HepG2 (cell line): ENCODE data around the gene KAT6B. TPM values are rescaled to one million over a fixed set of nuclear protein-coding genes. Genes with fewer than 3 reads are reported as not detected.

ENCODE experiments used
- CENPX ChIP-seq: sonication (generic); formaldehyde crosslinking; IDR thresholded peaks from 2 replicates; pipeline ENCODE4 v1.9.0; 2021; ENCODE audit warnings: mild to moderate bottlenecking, missing genetic modification reagents, moderate library complexity
- MZF1 ChIP-seq: sonication (generic); formaldehyde crosslinking; IDR thresholded peaks from 2 replicates; pipeline ENCODE4 v1.8.1; 2023; ENCODE audit warnings: mild to moderate bottlenecking, missing genetic modification reagents, borderline replicate concordance
- NFE2L2 ChIP-seq: fragments of 150-350 bp; IDR thresholded peaks from 2 replicates; pipeline ENCODE4 v1.6.1; 2014; ENCODE audit warnings: low read length
- PAF1 ChIP-seq: IDR thresholded peaks from 2 replicates; pipeline ENCODE4 v1.6.1; 2016; ENCODE audit warnings: missing genetic modification reagents, missing compliant biosample characterization
- SKI ChIP-seq: fragments of 450-650 bp; IDR thresholded peaks from one replicate; pipeline ENCODE4 v1.6.1; 2018; ENCODE audit warnings: mild to moderate bottlenecking; ENCODE audit not compliant: partially characterized antibody
- SOX5 ChIP-seq: IDR thresholded peaks from 2 replicates; pipeline ENCODE4 v1.6.1; 2016; ENCODE audit warnings: borderline replicate concordance
- ZNF644 ChIP-seq: IDR thresholded peaks from 2 replicates; pipeline ENCODE4 v1.6.1; 2016; ENCODE audit warnings: low read depth
- polyA plus RNA-seq, 8 experiments: library from polyadenylated mRNA; depleted of rRNA in 3 of 8; stranded (reverse) in 7 of 8; unstranded in 1 of 8; fragments of >200 nt; fragmentation: Illumina TruSeq in 4 of 8; extraction: Trizol in 4 of 8; gene quantifications; 2 replicates each; pipeline versions ENCODE4 v1.2.1 to v1.2.3, GENCODE V29; 2011 to 2016; ENCODE audit warnings: low read depth in 4 of 8, missing spikeins in 1 of 8, mixed read lengths in 1 of 8; ENCODE audit not compliant: insufficient read depth in 1 of 8
- total RNA-seq, 5 experiments: library from RNA; depleted of rRNA; stranded (reverse); fragments of >200 nt; fragmentation: Illumina TruSeq; extraction: Trizol; gene quantifications; 2 replicates each; pipeline ENCODE4 v1.2.3, GENCODE V29; 2016; ENCODE audit warnings: low read depth in 1 of 5
- TF ChIP-seq, protein P1 (sequence below): sonication (generic); formaldehyde crosslinking; IDR thresholded peaks from 2 replicates; pipeline ENCODE4 v1.8.0; 2022; ENCODE audit warnings: mild to moderate bottlenecking, missing genetic modification reagents, moderate library complexity
- TF ChIP-seq, protein P2 (sequence below): IDR thresholded peaks from 2 replicates; pipeline ENCODE4 v1.4.0; 2020; ENCODE audit warnings: mild to moderate bottlenecking, missing genetic modification reagents
- TF ChIP-seq, protein P3 (sequence below), 2 experiments: sonication (generic) in 1 of 2; formaldehyde crosslinking in 1 of 2; IDR thresholded peaks; 2 replicates each; pipeline versions ENCODE4 v1.6.1 to v1.9.0; 2014 to 2022; ENCODE audit warnings: antibody characterized with exemption in 1 of 2, borderline replicate concordance in 1 of 2, inconsistent platforms in 1 of 2, low read depth in 1 of 2, missing genetic modification reagents in 1 of 2

Gene KAT6B
- total and polyA plus RNA-seq, 2 of the 13 experiments (the other 11 are each of a cell fraction or from before 2014, with no cell fraction given), result 3.0 to 9.5 TPM

DNA sequence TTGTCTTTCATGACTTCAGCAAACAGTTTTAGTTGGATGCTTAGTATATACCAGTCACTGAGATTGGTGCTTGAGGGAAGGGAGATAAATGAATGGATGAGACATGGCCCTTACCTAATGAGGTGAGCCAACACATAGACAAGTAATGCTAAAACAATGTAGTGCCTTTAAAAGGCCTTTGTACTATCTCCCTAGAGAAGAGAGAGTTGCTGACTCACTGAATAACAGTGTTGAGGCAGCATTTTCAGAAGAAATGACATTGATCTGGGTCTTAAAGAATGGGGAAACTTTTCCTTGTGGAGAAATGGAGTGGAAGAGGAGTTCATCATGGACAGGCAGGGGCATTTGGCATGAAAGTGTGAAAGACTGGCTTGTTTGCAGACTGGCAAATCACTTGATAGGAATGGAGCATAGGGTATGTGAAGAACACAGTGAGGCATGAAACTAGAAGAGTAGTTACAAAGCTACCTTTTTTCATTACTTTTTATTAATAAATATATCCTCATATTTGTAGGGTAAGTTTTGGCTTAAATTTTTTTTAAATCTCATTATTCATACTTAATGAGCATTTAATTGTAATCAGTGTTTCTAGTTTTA lies 91.2 kb downstream of the KAT6B start (continued):
- TF ChIP-seq, protein P1, sequence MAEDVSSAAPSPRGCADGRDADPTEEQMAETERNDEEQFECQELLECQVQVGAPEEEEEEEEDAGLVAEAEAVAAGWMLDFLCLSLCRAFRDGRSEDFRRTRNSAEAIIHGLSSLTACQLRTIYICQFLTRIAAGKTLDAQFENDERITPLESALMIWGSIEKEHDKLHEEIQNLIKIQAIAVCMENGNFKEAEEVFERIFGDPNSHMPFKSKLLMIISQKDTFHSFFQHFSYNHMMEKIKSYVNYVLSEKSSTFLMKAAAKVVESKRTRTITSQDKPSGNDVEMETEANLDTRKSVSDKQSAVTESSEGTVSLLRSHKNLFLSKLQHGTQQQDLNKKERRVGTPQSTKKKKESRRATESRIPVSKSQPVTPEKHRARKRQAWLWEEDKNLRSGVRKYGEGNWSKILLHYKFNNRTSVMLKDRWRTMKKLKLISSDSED (CRISPR knock-in tag), result no peak
- TF ChIP-seq SKI (no peak), PAF1 (no peak), ZNF644 (peak; percentile 16; the same call in 1 of the 2 replicates), CENPX (CRISPR knock-in tag) (no peak), SOX5 (peak; percentile 56; the same call in 1 of the 2 replicates), NFE2L2 (peak; percentile 81), MZF1 (CRISPR knock-in tag) (no peak)
- TF ChIP-seq, protein P2, sequence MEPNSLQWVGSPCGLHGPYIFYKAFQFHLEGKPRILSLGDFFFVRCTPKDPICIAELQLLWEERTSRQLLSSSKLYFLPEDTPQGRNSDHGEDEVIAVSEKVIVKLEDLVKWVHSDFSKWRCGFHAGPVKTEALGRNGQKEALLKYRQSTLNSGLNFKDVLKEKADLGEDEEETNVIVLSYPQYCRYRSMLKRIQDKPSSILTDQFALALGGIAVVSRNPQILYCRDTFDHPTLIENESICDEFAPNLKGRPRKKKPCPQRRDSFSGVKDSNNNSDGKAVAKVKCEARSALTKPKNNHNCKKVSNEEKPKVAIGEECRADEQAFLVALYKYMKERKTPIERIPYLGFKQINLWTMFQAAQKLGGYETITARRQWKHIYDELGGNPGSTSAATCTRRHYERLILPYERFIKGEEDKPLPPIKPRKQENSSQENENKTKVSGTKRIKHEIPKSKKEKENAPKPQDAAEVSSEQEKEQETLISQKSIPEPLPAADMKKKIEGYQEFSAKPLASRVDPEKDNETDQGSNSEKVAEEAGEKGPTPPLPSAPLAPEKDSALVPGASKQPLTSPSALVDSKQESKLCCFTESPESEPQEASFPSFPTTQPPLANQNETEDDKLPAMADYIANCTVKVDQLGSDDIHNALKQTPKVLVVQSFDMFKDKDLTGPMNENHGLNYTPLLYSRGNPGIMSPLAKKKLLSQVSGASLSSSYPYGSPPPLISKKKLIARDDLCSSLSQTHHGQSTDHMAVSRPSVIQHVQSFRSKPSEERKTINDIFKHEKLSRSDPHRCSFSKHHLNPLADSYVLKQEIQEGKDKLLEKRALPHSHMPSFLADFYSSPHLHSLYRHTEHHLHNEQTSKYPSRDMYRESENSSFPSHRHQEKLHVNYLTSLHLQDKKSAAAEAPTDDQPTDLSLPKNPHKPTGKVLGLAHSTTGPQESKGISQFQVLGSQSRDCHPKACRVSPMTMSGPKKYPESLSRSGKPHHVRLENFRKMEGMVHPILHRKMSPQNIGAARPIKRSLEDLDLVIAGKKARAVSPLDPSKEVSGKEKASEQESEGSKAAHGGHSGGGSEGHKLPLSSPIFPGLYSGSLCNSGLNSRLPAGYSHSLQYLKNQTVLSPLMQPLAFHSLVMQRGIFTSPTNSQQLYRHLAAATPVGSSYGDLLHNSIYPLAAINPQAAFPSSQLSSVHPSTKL (CRISPR knock-in tag), result peak; percentile 48
- TF ChIP-seq, protein P3, sequence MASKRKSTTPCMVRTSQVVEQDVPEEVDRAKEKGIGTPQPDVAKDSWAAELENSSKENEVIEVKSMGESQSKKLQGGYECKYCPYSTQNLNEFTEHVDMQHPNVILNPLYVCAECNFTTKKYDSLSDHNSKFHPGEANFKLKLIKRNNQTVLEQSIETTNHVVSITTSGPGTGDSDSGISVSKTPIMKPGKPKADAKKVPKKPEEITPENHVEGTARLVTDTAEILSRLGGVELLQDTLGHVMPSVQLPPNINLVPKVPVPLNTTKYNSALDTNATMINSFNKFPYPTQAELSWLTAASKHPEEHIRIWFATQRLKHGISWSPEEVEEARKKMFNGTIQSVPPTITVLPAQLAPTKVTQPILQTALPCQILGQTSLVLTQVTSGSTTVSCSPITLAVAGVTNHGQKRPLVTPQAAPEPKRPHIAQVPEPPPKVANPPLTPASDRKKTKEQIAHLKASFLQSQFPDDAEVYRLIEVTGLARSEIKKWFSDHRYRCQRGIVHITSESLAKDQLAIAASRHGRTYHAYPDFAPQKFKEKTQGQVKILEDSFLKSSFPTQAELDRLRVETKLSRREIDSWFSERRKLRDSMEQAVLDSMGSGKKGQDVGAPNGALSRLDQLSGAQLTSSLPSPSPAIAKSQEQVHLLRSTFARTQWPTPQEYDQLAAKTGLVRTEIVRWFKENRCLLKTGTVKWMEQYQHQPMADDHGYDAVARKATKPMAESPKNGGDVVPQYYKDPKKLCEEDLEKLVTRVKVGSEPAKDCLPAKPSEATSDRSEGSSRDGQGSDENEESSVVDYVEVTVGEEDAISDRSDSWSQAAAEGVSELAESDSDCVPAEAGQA (IDR thresholded peaks at IDR 0.05; ENCODE audit: low read depth), result no peak
- TF ChIP-seq, protein P3 (CRISPR knock-in tag; IDR thresholded peaks at IDR 0.05; ENCODE audit: borderline replicate concordance), result no peak
